Sigmoid colon (tissue), 4 donors: ENCODE results near the gene AP3S1.

ENCODE experiments used
- CTCF ChIP-seq, 4 experiments: fragments of 450-650 bp in 3 of 4; fragments of 200-600 bp in 1 of 4; IDR thresholded peaks; one replicate each; pipeline ENCODE4 v1.5.1; 2016 to 2019; ENCODE audit warnings: antibody characterized with exemption in 4 of 4, mild to moderate bottlenecking in 3 of 4, moderate library complexity in 2 of 4
- EP300 ChIP-seq, 4 donors: sonication (generic); formaldehyde crosslinking; IDR thresholded peaks; one replicate each; pipeline ENCODE4 v1.6.1; 2017; ENCODE audit warnings: antibody characterized with exemption in 4 of 4
- POLR2A ChIP-seq, 2 donors: fragments of 450-650 bp; IDR thresholded peaks; one replicate each; pipeline ENCODE4 v1.6.1; 2016; ENCODE audit warnings: antibody characterized with exemption in 2 of 2, mild to moderate bottlenecking in 2 of 2, moderate library complexity in 2 of 2

GRCh38 chr5:115818821-115819220 lies 22.9 kb upstream of the AP3S1 start:
- TF ChIP-seq CTCF (IDR thresholded peaks at IDR 0.05) = no peak
- no peak for TF ChIP-seq POLR2A (IDR thresholded peaks at IDR 0.05)
- TF ChIP-seq EP300 (IDR thresholded peaks at IDR 0.05) = no peak
